Nephron (organoid): Measurements from ENCODE around the gene PRSS1.

Experiments
- H3K27ac Mint-ChIP-seq, 3 experiments: 2 replicates each; pipeline ENCODE4 v1.8.0; 2020; ENCODE audit warnings: mixed read lengths in 3 of 3, mild to moderate bottlenecking in 2 of 3, moderate library complexity in 1 of 3
- H3K27me3 Mint-ChIP-seq: 2 replicates; pipeline ENCODE4 v1.8.0; 2021; ENCODE audit warnings: low read depth, mild to moderate bottlenecking, moderate library complexity, mixed read lengths
- H3K36me3 Mint-ChIP-seq: 2 replicates; pipeline ENCODE4 v1.8.0; 2020; ENCODE audit warnings: low read depth, mixed read lengths
- H3K4me1 Mint-ChIP-seq: 2 replicates; pipeline ENCODE4 v1.8.0; 2020; ENCODE audit warnings: mixed read lengths
- H3K4me3 Mint-ChIP-seq, 3 experiments: 2 replicates each; pipeline ENCODE4 v1.8.0; 2020; ENCODE audit warnings: mild to moderate bottlenecking in 3 of 3, mixed read lengths in 3 of 3, moderate library complexity in 2 of 3
- H3K9me3 Mint-ChIP-seq: 2 replicates; pipeline ENCODE4 v1.8.0; 2020; ENCODE audit warnings: mixed read lengths
- CTCF ChIP-seq, 3 experiments: fragments of 200-600 bp; sonication (generic); IDR thresholded peaks; one replicate each; pipeline ENCODE4 v1.5.0; 2021; ENCODE audit warnings: antibody characterized with exemption in 3 of 3; ENCODE audit not compliant: unreplicated experiment in 3 of 3

PRSS1 gene

GRCh38 chr7:142798451-142799436 is 49.5 kb downstream of the PRSS1 start:
- no peak overlapping the region for H3K4me3 Mint-ChIP-seq
- no peaks in the 10 kb centered on the region for H3K36me3 Mint-ChIP-seq
- TF ChIP-seq CTCF (IDR thresholded peaks at IDR 0.05; ENCODE audit: unreplicated experiment in 3 of 3) = no peak
- no peaks in the 10 kb centered on the region for H3K9me3 Mint-ChIP-seq
- no peak overlapping the region for H3K27ac Mint-ChIP-seq
- H3K27me3 Mint-ChIP-seq = peaks cover 92% of the 10 kb centered on the region
- peaks cover 14% of the 10 kb centered on the region for H3K4me1 Mint-ChIP-seq

- Mint-ChIP-seq H3K36me3 (no peaks in the 10 kb centered on the region), H3K4me1 (peaks cover 14% of the 10 kb centered on the region), H3K27me3 (peaks cover 91% of the 10 kb centered on the region), H3K4me3 (no peak overlapping the region), H3K27ac (no peak overlapping the region), H3K9me3 (no peaks in the 10 kb centered on the region)
- no peak for TF ChIP-seq CTCF (IDR thresholded peaks at IDR 0.05; ENCODE audit: unreplicated experiment in 3 of 3)
Measured at GRCh38 chr7:142799437-142799835, 50.2 kb downstream of the PRSS1 start.

GRCh38 chr7:142800088-142800487 is 50.8 kb downstream of the PRSS1 start:
- H3K9me3 Mint-ChIP-seq = no peaks in the 10 kb centered on the region
- peaks cover 90% of the 10 kb centered on the region for H3K27me3 Mint-ChIP-seq
- no peak for TF ChIP-seq CTCF (IDR thresholded peaks at IDR 0.05; ENCODE audit: unreplicated experiment in 3 of 3)
- H3K27ac Mint-ChIP-seq = no peak overlapping the region
- no peak overlapping the region for H3K4me3 Mint-ChIP-seq
- H3K36me3 Mint-ChIP-seq = no peaks in the 10 kb centered on the region
- peaks cover 14% of the 10 kb centered on the region for H3K4me1 Mint-ChIP-seq

GRCh38 chr7:142800699-142801260 is 51.5 kb downstream of the PRSS1 start:
- Mint-ChIP-seq H3K27me3 (peaks cover 89% of the 10 kb centered on the region), H3K36me3 (no peaks in the 10 kb centered on the region), H3K4me1 (peaks cover 14% of the 10 kb centered on the region), H3K27ac (no peak overlapping the region), H3K9me3 (no peaks in the 10 kb centered on the region), H3K4me3 (no peak overlapping the region)
- TF ChIP-seq CTCF (IDR thresholded peaks at IDR 0.05; ENCODE audit: unreplicated experiment in 3 of 3) = no peak

- no peak for TF ChIP-seq CTCF (IDR thresholded peaks at IDR 0.05; ENCODE audit: unreplicated experiment in 3 of 3)
- no peaks in the 10 kb centered on the region for H3K9me3 Mint-ChIP-seq
- no peaks in the 10 kb centered on the region for H3K36me3 Mint-ChIP-seq
- peaks cover 84% of the 10 kb centered on the region for H3K27me3 Mint-ChIP-seq
- H3K4me1 Mint-ChIP-seq = peaks cover 8% of the 10 kb centered on the region
- no peak overlapping the region for H3K4me3 Mint-ChIP-seq
- H3K27ac Mint-ChIP-seq = no peak overlapping the region
Measured at GRCh38 chr7:142801601-142802295, 52.5 kb downstream of the PRSS1 start.
